Transverse colon (tissue), 4 donors: Measurements from ENCODE around the gene RPS23. TPM values are rescaled to one million over a fixed set of nuclear protein-coding genes. Genes with fewer than 3 reads are reported as not detected.

Source experiments
- DNase-seq: peaks from one replicate; pipeline ENCODE4 v3.0.0-alpha.2; 2019
- H3K27ac ChIP-seq, 4 donors: fragments of 200-600 bp; sonication (generic); 2 replicates each; pipeline ENCODE4 v1.5.1; 2016 to 2018; ENCODE audit warnings: inconsistent platforms in 4 of 4
- H3K27me3 ChIP-seq: fragments of 200-600 bp; sonication (generic); 2 replicates; pipeline ENCODE4 v1.5.1; 2017; ENCODE audit warnings: inconsistent platforms
- H3K36me3 ChIP-seq, 4 donors: fragments of 200-600 bp; sonication (generic); 2 replicates each; pipeline ENCODE4 v1.5.1; 2017 to 2019; ENCODE audit warnings: inconsistent platforms in 4 of 4
- H3K4me1 ChIP-seq, 4 donors: fragments of 200-600 bp; sonication (generic); 2 replicates each; pipeline ENCODE4 v1.5.1; 2017 to 2020; ENCODE audit warnings: inconsistent platforms in 4 of 4
- H3K4me3 ChIP-seq, 4 donors: fragments of 200-600 bp; sonication (generic); 1 replicate in 1 of 4; 2 replicates in 3 of 4; pipeline versions ENCODE4 v1.5.1 to v1.6.1; 2017 to 2019; ENCODE audit warnings: inconsistent platforms in 4 of 4
- H3K9me3 ChIP-seq, 2 donors: fragments of 200-600 bp; sonication (generic); 2 replicates each; pipeline ENCODE4 v1.5.1; 2017 to 2019; ENCODE audit warnings: inconsistent platforms in 2 of 2
- EP300 ChIP-seq: sonication (generic); formaldehyde crosslinking; IDR thresholded peaks from one replicate; pipeline ENCODE4 v1.6.1; 2017; ENCODE audit warnings: antibody characterized with exemption, low read depth
- POLR2A ChIP-seq: fragments of 450-650 bp; IDR thresholded peaks from one replicate; pipeline ENCODE4 v1.6.1; 2016; ENCODE audit warnings: antibody characterized with exemption, mild to moderate bottlenecking, moderate library complexity
- POLR2AphosphoS5 ChIP-seq, 3 donors: sonication (generic); formaldehyde crosslinking; IDR thresholded peaks; one replicate each; pipeline ENCODE4 v1.6.1; 2016; ENCODE audit warnings: antibody characterized with exemption in 3 of 3
- WGBS, 2 donors: methylation state at CpG; one replicate each; pipeline ENCODE4 v1.1.5; 2018; ENCODE audit warnings: low coverage in 1 of 2; 5-methylcytosine and 5-hydroxymethylcytosine counted together
- in situ Hi-C, 4 donors: fragments of 200-750 bp; cut with MboI; loops; one replicate each; pipeline versions ENCODE4 v1.15.0 to v1.15.1; 2017; ENCODE audit warnings: low sequenced_read_pairs in 3 of 4, low pct_ligation_motif_present in 1 of 4, low pct_unique_long_range_greater_than_20kb in 1 of 4
- intact Hi-C: fragments of 100-400 bp; cut with DNase I; formaldehyde crosslinking; loops from one replicate; pipeline ENCODE4 v1.15.1; 2023; ENCODE audit warnings: low total_unique reads
- total RNA-seq, 4 donors: library from RNA; depleted of rRNA; stranded (reverse); fragments of >200 nt; gene quantifications; one replicate each; pipeline ENCODE4 v1.1.0, GENCODE V29; 2016
- TF ChIP-seq, protein P1 (sequence below), 5 experiments: fragments of 200-600 bp in 3 of 5; fragments of 450-650 bp in 2 of 5; sonication (generic) in 3 of 5; IDR thresholded peaks; 1 replicate in 2 of 5; 2 replicates in 3 of 5; pipeline ENCODE4 v1.5.1; 2016 to 2017; ENCODE audit warnings: antibody characterized with exemption in 5 of 5, inconsistent platforms in 3 of 5, mild to moderate bottlenecking in 2 of 5, moderate library complexity in 1 of 5

Gene RPS23
- total RNA-seq, 4 donors from 2014 or later: 482 to 1,766 (median 1,102) TPM

DNA sequence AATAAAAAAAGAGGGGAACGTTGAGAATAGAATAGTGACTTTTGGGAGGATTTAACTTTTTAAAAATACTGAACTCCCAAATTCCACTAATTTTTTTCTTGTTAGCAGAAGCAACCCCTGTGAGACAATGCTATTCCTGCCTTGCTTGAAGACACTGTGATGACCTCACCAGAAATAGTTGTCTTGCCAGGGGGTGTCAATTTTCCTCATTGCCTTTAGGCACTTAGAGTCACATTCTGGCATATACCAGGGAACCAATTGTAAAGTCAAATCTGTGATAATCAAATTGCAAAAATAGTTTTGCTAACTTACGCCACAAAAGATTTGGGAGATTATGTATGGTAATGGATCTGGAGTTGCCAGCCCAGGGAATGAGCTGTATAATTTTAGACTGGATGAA, 42.8 kb upstream of the RPS23 start:
- in situ Hi-C loops: no loop called here
- Histone ChIP-seq H3K27ac (no peak overlapping the region), H3K36me3 (no peaks in the 10 kb centered on the region), H3K4me3 (no peak overlapping the region), H3K9me3 (no peaks in the 10 kb centered on the region), H3K4me1 (no peaks in the 10 kb centered on the region), H3K27me3 (peaks cover 6% of the 10 kb centered on the region)
- WGBS, 2 donors: 71 to 94% methylated on average over 2 of the region's 2 CpGs
- TF ChIP-seq EP300 (no peak), POLR2AphosphoS5 (IDR thresholded peaks at IDR 0.05) (no peak), POLR2A (no peak)
- TF ChIP-seq, protein P1, sequence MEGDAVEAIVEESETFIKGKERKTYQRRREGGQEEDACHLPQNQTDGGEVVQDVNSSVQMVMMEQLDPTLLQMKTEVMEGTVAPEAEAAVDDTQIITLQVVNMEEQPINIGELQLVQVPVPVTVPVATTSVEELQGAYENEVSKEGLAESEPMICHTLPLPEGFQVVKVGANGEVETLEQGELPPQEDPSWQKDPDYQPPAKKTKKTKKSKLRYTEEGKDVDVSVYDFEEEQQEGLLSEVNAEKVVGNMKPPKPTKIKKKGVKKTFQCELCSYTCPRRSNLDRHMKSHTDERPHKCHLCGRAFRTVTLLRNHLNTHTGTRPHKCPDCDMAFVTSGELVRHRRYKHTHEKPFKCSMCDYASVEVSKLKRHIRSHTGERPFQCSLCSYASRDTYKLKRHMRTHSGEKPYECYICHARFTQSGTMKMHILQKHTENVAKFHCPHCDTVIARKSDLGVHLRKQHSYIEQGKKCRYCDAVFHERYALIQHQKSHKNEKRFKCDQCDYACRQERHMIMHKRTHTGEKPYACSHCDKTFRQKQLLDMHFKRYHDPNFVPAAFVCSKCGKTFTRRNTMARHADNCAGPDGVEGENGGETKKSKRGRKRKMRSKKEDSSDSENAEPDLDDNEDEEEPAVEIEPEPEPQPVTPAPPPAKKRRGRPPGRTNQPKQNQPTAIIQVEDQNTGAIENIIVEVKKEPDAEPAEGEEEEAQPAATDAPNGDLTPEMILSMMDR (IDR thresholded peaks at IDR 0.05): no peak
- no peak for DNase-seq
- intact Hi-C loops: no loop called here

DNA sequence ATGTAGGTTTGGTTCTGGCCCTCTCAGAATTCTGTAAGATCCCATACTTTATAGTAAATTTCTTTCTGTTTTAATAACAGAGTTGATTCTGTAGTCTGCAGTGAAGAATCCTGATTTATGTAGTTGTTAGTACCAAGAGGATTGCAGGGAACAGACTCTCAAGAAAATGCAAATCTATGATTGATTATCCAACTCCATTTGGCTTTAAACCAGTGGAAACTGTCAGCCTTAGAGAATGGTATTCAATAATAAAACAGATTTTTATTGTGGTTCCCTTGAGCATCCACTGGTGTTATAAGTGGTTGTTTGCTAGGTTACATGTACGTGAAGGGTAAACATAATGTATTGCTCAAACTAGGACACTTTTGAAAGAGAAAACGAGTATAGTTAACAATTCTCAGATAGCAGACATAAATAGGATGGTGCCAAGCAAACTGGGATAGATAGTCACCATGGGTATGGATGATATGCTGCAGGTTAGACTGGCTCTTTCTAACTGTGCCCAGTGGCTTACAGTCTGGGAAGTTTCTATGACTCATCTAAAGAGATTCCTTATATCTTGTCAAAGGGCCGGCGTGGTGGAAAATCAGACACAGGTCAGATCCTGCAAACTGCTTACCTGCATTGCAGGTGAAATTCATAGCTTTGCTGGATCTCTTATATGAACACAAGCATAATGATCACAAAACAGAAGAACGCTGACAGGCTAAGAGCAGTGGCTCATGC, 41.7 kb upstream of the RPS23 start:
- in situ Hi-C loops: no loop called here
- no peaks in the 10 kb centered on the region for H3K36me3 ChIP-seq
- no peak overlapping the region for H3K27ac ChIP-seq
- H3K27me3 ChIP-seq: peaks cover 6% of the 10 kb centered on the region
- H3K4me1 ChIP-seq: no peaks in the 10 kb centered on the region
- intact Hi-C loops: no loop called here
- TF ChIP-seq POLR2A (no peak), EP300 (no peak)
- TF ChIP-seq, protein P1 (IDR thresholded peaks at IDR 0.05): no peak
- no peaks in the 10 kb centered on the region for H3K9me3 ChIP-seq
- DNase-seq: no peak
- 73 to 74% methylated on average over 2 to 5 of the region's 5 CpGs for WGBS, 2 donors
- H3K4me3 ChIP-seq: no peak overlapping the region

DNA sequence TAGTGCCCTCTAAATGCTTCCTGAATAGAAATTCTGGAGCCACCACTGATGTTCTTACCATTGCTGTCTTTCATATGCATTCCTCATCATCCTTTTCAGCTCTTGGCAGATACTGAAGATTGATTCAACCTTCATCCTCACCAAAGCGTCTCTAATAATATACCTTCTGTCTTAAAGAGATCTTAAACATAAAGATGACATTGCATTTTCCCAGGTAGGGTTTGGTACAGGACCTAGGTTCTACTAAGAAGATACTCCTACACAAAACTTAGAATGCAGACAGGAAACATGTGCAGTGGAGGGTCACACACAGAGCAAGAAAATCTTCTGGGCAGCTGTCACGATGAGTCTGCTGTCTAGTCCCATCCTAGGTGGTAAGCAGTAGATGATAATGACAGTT, 41.0 kb upstream of the RPS23 start:
- intact Hi-C loops: no loop called here
- no peak overlapping the region for H3K27ac ChIP-seq
- no peak for DNase-seq
- 70 to 88% methylated on average over 1 to 2 of the region's 2 CpGs for WGBS, 2 donors
- peaks cover 6% of the 10 kb centered on the region for H3K27me3 ChIP-seq
- no peak overlapping the region for H3K4me3 ChIP-seq
- TF ChIP-seq EP300: no peak
- TF ChIP-seq POLR2AphosphoS5 (IDR thresholded peaks at IDR 0.05): no peak
- TF ChIP-seq, protein P1 (IDR thresholded peaks at IDR 0.05): no peak
- TF ChIP-seq POLR2A: no peak
- no peaks in the 10 kb centered on the region for H3K4me1 ChIP-seq
- no peaks in the 10 kb centered on the region for H3K36me3 ChIP-seq
- no peaks in the 10 kb centered on the region for H3K9me3 ChIP-seq
- in situ Hi-C loops: no loop called here

GRCh38 chr5:82314964-82315758, 37.0 kb upstream of the RPS23 start:
- intact Hi-C loops (no loop called here), in situ Hi-C loops (no loop called here)
- no peaks in the 10 kb centered on the region for H3K9me3 ChIP-seq
- no peak for TF ChIP-seq POLR2AphosphoS5 (IDR thresholded peaks at IDR 0.05)
- no peak for TF ChIP-seq EP300
- TF ChIP-seq, protein P1 (IDR thresholded peaks at IDR 0.05): no peak
- no peak for TF ChIP-seq POLR2A
- peaks cover 0 to 7% (median 2%) of the 10 kb centered on the region in 4 donors for H3K4me1 ChIP-seq
- H3K36me3 ChIP-seq: no peaks in the 10 kb centered on the region
- no peak overlapping the region for H3K4me3 ChIP-seq
- no peak for DNase-seq
- 59 to 73% methylated on average over 3 to 4 of the region's 4 CpGs for WGBS, 2 donors
- H3K27ac ChIP-seq: no peak overlapping the region
- no peaks in the 10 kb centered on the region for H3K27me3 ChIP-seq
